Measurements from ENCODE around the gene ZNF492.
"Not testable (repeated sequence)": the region's sequence is repeated elsewhere in the genome, so short reads cannot be mapped to it uniquely, and the experiment has no call there.

Gene ZNF492

DNA sequence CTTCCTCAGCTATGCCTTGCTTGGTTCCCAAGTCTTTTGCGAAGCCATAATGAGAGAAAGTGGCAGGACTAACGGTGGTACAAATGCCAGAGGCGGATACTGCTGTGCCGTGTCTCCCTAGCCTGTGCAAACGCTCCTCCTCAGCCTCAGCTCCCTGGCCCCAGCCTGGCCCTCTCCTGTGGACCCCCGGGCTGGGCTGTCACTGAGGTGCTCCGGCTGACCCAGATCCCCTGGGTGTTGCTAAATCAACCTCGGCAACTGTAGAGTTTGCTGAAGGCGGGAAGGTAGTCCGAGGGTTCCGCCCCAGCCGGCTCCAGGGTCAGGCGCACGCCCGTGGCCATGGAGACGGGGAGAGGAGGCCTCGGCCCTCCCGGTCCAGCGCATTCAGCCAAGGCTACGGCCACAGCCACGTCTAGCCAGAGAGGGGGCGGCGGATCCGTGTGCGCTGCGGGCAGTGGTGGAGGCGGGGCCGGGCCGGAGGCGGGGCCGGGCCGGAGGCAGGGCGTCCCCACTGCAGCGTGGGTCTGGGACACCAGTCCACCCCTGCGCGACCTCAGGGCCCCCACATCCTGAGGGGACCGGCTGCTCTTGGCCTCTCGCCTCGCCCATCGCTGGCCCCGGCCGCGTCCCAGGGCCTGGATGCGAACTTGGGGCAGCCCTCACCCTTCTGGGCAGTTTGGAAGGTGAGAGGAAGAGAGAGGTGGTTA lies 16.4 kb upstream of the ZNF492 start:
- DNase-seq: no peak

DNA sequence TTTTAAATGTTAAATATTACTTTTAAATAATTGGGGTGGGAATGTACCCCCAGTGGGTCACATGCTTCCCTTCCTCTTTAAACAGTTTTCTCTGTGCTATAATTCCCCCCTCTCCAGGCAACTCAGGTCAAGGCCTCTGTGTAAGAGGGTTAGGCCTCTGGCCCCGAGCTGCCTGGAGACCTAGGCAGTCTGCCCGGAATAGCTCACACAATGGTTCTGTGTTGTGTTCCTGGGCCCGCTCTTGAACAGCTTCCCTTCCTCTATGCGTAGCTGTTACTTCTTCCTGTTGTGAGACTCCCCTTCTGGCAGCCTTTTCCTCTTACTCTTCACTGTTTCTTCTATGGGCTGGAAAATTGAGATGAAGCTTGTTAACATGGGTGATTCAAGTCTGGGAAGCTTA lies 14.8 kb upstream of the ZNF492 start:
- DNase-seq: no peak

DNA sequence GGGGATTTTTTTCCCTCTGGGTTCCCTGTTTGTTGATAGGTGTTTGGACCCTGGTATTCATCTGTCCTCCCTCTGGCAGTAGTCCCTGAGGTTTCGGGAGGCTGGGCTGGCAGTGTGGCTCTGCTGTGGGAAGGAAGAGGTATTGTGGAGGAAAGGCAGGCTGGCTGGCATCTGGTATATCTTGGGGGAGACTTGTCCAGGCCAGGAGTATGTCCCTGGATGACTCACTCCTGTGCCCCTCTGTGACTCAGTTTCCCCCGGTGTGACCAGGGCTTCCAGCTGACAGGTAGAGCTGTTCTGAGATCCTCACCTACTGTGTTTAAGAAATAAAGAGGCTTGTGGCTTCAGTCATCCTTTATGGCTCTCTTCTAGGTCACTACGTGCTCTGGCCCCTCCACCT lies 14.2 kb upstream of the ZNF492 start:
- no peak for DNase-seq

GRCh38 chr19:22620401-22620800 lies 13.7 kb upstream of the ZNF492 start:
- DNase-seq: no peak

- no peak for DNase-seq
Measured at GRCh38 chr19:22620912-22621311, 13.2 kb upstream of the ZNF492 start.

- DNase-seq: no peak
Measured at GRCh38 chr19:22622020-22622419, 12.1 kb upstream of the ZNF492 start.

GRCh38 chr19:22622901-22623840 lies 11.0 kb upstream of the ZNF492 start:
- DNase-seq: no peak

DNA sequence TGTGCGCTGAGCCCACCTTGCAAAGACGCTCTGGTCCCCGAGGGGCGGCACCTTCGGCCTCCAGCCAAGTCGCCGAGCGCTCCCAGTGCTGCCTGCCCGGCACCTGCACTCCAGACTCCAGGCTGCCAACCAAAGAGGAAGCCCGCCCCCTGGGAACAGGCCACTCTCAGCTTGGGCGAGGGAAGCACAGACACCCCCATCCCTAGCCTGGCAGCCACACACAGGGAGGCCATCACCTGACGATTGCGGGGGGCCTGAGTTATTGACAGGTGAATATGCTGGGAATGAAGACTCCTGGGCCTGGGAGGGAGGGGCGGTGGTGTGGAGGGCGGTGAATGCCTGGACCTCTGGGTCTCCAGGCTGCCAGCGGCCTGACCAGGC lies 10.3 kb upstream of the ZNF492 start:
- DNase-seq: no peak

GRCh38 chr19:22625266-22626035 lies 8.7 kb upstream of the ZNF492 start:
- no peak for DNase-seq

DNA sequence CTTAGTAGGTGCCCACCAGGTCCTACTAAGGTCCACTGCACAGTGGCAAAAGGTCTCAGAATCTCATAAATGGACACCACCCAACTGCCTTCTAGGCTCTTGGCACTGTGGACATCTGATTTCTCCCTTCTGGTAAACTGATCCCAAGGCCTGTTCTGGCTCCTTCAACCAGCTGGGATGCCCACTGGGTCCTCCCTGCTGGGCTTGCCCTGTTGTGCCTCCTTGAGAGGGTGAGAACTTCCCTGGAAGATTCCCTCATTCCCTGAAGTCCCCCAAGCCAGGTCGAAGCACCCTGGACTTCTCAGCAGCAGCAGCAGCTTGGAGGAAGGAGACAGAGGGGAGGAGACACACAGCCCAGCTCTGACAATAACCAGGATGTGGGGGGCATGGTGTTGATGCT lies 6.6 kb upstream of the ZNF492 start:
- DNase-seq: no peak

DNA sequence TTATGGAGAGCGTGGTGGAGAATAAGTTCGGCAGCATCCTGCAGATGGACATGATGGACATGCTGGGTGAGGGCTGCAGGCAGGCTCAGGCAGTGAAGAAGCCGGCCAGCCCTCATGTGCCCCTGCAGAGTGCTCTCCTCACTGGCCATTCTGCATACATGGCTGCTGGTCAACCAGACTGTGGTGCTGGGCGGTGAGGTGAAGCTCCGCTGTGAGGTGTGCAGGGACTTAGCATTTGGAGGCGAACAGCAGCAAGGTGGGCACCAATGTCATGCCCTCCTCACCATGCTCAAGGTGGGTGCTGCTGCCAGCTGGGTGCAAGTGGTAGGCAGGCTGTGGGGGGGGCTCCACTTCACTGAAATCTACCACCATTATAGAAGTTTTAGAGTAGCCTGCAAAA lies 5.7 kb upstream of the ZNF492 start:
- no peak for DNase-seq

DNA sequence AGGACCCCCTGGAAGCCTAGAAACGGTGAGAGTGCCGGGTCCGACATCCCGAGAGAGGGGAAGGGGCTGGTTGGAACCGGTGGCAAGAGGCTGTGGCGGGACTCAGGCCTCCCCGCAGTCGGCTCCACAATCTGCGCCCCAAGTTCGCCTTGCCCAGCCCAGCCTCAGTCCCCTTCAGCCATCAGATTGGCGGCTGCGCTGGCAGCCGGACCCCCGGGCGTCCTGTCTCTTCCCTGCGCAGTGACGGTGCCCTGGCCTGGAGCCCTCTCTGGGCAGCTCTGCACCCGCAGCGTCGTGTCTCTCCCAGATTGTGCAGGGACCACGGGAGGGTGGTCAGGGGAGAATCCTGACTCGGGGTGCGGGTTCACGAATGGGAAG lies 315 bp downstream of the ZNF492 start:
- peak; percentile 52 for DNase-seq

DNA sequence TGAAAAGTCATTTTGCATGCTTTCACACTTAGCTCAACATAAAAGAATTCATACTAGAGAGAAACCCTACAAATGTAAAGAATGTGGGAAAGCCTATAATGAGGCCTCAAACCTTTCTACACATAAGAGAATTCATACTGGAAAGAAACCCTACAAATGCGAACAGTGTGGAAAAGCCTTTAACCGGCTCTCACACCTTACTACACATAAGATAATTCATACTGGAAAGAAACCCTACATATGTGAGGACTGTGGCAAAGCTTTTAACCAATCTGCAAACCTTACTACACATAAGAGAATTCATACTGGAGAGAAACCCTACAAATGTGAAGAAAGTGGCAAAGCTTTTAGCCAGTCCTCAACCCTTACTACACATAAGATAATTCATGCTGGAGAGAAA lies 51.4 kb downstream of the ZNF492 start:
- not testable (repeated sequence) for DNase-seq

DNA sequence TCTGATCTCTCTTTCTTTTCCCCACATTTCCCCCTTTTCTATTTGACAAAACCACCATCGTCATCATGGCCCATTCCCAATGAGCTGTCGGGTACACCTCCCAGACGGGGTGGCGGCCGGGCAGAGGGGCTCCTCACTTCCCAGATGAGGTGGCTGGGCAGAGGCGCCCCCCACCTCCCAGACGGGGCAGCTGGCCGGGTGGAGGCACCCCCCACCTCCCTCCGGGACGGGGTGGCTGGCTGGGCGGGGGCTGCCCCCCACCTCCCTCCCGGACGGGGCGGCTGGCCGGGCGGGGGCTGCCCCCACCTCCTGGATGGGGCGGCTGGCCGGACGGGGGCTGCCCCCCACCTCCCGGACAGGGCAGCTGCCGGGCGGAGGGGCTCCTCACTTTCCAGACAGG lies 68.5 kb downstream of the ZNF492 start:
- DNase-seq: not testable (repeated sequence)

DNA sequence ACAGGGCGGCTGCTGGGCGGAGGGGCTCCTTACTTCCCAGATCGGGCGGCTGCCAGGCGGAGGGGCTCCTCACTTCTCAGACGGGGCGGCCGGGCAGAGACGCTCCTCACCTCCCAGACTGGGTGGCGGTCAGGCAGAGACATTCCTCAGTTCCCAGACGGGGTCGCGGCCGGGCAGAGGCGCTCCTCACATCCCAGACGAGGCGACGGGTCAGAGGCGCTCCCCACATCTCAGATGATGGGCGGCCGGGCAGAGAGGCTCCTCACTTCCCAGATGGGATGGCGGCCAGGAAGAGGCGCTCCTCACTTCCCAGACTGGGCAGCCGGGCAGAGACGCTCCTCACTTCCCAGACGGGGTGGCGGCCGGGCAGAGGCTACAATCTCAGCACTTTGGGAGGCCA lies 69.0 kb downstream of the ZNF492 start:
- DNase-seq: not testable (repeated sequence)

- DNase-seq: no peak
Measured at GRCh38 chr19:22708983-22709382, 74.9 kb downstream of the ZNF492 start.

Measured in activated CD8-positive, alpha-beta memory T cell treated with anti-CD3 and anti-CD28 coated beads, Interleukin-2, amount 50 U/mL, for 48 hours (primary cell).